M059J (cell line): ENCODE measurements around the gene ETV4. TPM values are rescaled to one million over a fixed set of nuclear protein-coding genes. Genes with fewer than 3 reads are reported as not detected.

Experiments
- DNase-seq: peaks from one replicate; pipeline ENCODE4 v3.0.0-alpha.2; 2012; ENCODE audit warnings: low read depth
- total RNA-seq: library from RNA; depleted of rRNA; stranded (reverse); fragments of >200 nt; shearing (Covaris generic); gene quantifications from 2 replicates; pipeline ENCODE4 v1.2.3, GENCODE V29; 2014; rRNA removed

Gene ETV4
- 4.2 and 6.9 TPM in 2 replicates for total RNA-seq

DNA sequence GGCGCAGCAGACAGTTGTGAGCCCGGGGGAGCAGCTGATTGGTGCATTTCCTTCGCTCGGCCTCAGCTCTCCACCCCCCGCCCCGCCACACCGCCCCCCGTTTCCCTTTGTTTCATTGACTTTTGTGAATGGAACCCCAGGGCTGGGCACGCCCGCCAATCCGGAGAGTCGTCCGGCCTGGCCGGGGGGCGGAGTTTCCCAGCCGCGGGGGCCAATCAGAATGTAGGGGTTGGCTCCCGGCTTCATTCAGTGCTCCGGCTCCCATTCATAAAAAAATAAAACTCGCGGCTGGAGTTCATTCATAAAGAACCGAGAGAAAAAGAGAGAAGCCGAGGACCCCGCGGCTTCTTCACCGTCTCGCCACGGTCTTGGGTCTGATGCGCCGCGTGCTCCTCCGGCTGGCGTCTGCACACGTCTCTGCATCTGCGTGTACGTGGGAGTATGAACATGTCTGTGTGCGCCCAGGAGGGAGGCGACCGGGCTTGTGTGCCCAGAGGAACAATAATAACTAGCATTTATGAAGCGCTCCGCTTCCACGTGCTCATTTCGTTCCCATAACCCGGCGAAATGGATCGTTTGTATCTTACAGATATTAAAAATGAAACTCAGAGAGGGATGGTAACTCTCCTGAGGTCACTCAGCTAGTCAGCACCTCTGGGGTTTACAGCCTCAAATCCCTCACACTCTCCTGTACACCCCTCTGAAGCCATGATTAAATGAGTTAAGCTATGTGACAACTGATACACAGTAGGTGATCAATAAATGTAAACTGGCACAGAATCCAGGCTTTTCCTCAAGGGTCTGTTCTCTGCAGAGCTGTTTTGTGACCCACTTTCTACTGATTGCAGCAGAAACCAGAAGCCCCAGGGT, at the start of gene ETV4:
ETV4 (minus strand) TSS at position 22 of the 870 bp plus-strand sequence. CDS start 723 bp downstream, outside the sequence.
- peak; percentile 93 for DNase-seq

DNA sequence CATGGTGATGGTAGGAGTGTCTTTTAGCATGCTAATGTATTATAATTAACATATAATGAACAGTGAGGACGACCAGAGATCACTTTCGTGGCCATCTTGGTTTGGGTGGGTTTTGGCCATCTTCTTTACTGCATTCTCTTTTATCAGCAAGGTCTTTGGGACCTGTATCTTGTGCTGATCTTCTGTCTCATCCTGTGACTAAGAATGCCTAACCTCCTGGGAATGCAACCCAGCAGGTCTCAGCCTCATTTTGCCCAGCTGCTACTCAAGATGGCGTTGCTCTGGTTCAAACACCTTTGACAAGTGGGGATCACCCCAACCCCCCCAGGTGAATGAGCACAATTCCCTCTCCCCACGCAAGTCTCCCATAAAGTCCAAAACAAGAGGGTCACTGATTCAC, 49.3 kb upstream of the ETV4 start:
- no peak for DNase-seq

DNA sequence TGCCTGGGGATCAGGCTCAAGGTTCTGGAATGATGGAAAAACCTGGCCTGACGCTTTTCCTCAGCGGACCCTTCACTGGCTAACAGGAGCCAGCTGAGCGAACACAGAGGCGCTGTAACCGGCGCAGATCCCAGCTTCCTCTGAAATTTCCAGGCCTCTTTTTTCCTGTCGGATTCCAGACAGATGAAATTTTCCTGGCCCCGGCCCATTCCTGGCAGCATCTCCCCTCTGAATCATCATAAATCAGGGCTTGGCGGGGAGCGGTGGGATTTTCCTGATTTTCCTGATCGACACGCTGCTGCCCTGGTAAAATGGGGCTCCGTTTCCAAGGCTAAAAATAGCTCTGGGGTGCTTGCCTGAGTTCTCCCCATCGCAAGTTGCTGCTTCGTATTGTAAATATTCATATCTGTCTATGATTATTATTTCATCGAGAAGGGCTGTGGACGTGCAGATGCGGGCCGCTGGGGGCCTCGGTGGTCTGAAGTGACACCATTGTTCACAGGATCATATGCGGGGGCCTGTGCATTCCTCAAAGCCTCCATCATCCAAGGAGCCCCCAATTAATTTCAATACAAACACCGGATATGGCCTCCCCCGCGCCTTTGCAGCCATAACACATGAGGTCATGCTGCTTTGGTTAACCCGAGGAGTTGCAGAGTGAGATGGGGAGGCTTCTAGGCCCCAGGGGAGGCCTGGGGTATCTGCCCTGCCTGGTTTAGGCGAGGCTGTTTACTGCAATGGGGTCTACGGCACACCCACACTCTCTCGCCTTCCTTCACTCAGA, 45.8 kb upstream of the ETV4 start:
- peak; percentile 59 for DNase-seq

DNA sequence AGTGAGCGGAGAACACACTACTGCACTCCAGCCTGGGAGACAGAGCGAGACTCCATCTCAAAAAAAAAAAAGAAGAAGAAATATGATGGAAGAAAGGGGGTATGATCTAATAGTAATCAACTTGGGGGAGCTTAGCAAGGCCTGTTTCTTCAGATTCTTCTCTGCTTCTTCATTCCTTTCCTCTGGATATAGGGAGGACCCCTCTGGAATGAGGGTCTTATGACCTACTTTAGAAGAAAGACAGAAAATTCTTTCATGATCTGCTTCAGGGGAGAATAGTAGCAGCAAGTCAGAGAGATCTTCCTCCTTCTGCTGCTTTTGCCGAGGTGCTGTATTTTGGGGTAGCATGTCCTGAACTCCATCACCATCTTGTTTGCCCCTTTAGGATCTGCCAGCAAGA, 44.9 kb upstream of the ETV4 start:
- DNase-seq = no peak

DNA sequence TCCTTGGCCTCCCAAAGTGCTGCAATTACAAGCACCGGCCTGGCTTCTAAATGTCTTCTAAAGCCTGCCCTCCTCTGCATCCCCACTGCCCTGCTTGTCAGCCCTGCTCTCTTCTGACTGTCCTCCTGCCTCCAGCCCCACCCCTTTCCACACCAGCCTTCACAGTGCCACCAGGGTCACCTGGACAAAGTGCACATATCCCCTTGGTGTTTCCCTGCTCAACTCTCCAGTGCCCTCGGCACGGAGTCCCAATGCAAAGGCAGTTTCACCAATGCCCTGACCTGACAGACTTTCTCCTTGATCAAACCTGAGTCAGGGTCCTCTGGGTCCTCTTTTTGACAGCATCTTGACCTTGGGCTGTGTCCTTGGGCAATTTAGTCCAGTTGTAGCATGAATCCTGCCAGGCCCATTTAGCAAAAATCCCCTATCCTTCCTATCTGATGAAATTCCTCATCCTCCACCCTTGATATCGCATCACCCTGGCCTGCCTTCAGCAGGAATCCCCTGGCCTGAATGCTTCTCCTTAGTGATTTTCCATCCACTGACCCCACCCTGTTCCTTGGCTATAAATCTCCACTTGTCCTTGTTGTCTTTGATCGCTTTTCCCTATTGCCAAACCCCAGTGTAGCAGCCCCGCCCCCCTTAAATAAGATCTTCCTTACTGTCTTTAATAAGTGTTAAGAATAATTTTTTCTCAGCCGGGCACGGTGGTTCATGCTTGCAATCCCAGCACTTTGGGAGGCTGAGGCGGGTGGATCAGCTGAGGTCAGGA, 42.7 kb upstream of the ETV4 start:
- DNase-seq = no peak

DNA sequence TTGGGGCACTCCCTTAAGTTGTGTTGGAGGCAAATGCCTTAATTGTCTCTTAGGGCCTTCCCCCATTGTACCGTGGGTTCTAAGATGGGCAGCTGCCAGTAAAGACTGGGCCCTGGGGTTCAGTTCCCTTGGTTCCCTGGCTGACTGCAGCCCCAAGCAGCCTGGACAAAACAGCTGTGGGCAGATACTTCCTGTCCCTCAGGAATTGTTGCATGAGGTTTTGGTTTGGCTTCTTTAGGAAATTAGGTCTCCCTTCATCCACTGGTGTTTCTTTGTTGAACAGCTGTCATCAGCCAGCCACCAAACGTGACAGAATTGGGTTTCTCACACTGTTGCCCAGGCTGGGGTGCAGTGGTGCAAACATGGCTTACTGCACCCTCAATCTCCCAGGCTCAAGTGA, 42.0 kb upstream of the ETV4 start:
- no peak for DNase-seq

DNA sequence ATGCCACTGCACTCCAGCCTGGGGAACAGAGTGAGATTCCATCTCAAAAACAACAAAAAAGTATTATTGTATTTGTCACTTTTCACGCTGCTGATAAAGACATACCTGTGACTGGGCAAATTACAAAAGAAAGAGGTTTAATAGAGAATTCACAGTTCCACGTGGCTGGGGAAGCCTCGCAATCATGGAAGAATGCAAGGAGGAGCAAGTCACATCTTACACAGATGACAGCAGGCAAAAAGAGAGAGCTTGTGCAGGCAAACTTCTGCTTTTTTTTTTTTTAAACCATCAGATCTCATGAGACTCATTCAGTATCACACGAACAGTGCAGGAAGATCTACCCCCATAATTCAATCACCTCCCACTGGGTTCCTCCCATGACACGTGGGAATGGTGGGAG, 41.5 kb upstream of the ETV4 start:
- DNase-seq = no peak

DNA sequence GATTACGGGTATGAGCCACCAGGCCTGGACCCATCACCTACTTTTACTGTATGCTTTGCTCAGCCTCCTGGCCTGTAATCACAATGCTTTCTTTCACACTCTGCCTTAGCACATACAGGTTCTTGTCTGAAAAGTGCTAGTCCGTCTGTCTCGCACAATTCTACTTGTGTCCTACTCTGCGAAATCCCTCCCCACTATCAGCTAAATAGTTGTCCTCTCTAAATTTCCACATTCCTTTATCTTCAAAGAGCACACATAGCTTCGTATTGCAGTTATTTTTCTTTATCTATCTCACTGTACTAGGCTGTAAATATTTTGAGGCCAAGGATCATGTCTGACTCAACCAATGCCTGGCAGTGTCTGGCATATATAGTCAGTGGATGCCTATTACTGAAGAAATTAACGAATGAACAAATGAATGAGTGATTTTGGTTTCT, 38.5 kb upstream of the ETV4 start:
- peak; percentile 32 for DNase-seq

DNA sequence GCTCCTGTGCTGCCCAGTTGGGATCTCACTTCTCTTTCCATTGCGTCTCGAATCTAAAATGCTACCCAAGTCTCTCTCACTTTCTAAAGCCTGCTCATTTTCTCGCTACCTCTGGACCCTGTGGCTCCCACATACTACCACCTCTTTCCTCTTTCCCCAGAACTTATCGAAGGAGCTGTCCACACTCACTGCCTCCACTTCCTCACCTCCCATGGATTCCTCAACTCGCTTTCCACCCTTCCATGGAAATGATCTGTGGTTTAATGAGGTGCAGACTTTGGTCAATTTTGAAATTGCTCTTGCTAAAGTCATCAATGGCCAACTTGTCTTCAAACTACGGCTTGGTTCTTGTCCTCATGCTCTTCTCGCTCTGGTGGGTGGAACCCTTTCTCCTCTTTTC, 37.2 kb upstream of the ETV4 start:
- DNase-seq = no peak

DNA sequence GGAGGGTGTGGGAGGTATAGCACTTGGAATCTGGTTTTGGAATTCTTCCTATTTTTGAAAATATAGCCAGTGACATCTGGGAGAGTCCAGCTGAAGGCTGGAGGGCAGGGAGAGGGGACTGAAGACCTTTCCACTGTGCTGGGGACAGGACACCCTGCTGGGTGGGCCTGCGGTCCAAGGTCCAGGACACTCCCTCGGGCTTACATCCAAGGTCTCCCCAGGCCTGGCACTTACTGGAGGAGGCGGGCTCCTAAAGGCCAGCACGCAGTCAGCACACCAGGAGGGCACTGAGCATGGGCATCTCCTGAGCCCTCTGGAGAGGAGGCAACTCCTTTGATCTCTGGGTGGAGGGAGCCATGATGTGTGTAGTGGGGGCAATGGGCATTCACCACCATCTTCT, 35.5 kb upstream of the ETV4 start:
- no peak for DNase-seq

DNA sequence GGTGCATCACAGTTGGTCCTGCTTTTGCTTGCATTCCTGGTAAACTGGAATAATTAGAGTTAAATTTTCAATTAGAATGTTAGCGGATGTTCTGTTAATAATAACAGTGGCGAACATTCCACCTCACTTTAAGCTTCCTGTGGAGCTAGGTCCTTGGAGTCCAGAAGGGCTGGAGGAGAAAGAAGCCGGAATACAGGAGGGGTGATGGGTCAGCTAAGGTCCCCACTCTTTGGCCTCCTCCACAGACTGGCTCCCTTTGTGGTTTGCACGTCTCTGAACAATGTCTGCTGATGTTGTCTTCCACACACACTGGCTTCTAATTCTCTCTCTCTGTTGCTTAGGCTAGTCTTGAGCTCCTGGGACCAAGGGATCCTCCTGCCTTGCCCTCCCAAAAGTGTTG, 35.0 kb upstream of the ETV4 start:
- DNase-seq = no peak

DNA sequence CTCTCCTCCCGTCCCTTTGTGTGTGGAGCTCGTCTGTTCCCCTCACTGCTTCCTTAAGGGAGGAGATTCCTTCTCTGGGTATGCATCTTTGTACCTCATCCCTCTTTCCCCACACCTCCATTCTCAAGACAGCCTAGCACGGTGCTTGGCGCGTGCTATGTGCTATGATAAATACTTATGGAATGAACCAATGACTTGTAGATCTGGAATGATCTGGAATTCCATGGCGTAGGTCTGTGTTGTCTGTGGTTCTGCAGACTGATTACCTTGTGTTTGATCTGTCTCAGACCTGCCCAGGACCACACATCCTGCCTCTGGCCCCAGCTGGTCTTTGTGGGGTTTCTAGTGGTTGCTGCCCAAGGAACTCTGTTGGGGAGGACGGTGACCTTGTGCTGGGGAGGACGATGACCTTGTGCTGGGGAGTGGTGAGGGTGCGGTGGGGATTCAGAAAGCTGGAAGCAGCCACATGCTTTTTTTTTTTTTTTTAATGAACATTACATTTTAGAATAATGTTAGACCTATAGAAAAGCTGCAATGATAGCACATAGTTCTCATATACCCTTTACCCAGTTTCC, 33.5 kb upstream of the ETV4 start:
- DNase-seq = peak; percentile 93

DNA sequence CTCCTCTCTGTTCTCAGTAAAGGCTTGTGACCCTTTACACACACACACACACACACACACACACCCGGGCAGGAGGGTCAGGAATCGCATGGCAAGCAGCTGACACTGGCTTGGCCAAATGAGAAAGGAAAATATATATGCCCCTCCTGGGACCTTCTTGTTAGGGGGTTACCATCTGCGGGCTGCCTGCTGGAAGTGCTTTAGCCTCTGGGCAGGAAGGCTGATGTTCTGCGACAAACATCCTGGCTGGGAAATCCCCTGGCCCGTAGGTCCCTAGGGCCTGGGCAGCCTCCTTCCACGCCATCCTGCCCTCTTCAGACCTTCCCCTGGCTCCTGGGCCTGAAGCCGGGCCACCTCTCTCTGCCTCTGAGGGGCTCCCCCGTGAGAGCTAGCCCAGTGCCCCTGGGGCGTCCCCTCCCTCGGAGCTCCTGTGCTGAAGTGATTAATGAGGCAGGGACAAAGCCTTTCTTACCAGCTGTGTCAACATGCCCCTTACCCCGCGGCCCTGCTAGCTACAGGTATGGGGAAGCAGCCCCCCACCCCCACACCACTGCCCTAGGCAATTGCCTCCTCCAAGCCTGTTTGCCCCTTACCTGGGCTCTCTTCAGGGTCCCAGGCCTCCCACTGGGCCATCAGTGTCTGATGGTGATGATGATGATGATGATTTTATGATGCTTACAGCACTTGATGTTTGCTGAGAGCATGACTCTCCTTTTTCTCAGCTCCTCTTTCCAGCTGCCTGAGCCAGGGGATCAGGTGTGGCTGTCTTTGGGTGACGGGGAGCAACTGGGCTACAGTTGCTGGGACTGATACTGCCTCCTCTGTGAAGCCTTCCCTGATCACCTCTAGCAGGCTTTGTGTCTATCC, 32.8 kb upstream of the ETV4 start:
- peak; percentile 85 for DNase-seq

DNA sequence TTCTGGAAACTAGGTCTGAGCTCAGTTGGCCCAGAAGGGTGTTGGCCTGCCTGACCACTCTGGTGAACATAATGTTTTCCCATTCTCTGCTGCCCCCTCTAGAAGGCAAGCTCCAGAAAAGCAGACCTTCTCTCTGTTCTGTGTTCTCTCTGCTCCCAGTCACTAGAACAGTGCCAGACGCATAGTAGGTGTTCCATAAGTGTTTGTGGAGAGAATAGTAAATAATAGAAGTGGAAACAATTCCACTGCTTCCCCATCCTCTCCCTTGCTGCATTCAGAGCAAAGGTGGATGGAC, 32.2 kb upstream of the ETV4 start:
- no peak for DNase-seq

DNA sequence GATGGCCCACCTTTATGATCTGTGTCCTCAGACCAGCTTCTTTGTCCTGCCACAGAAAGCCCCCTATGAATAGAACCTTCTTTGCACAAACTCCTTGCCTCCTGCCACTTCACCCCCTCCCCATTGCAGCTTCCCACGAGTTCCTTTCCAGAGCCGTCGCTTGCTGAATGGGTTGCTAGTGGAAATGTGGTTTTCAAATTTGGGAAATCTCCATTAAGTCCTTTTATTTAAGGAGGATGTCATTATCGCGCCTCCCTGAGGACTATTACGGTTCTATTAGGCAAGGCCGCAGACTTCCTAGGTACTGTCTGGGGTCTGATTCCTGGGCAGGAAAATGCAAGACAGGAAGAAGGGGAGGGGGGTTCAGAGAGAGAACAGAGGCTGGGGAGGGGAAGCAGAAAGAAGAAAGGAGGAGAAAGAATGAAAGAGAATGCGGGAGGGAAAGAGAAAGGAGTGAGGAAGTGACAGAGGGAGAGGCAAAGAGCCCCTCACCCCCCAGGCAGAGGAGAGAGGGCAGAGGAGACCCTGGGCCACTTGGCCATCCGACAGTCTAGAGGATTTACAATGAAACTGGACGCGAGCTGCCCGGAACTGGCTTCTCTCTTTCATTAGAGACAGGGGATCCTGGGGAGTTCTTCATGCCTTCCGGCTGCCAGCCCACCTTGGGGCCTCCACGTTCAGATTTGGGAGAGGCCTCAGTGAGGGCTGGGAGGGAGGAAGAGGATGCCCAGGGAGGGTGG, 31.7 kb upstream of the ETV4 start:
- DNase-seq = no peak

DNA sequence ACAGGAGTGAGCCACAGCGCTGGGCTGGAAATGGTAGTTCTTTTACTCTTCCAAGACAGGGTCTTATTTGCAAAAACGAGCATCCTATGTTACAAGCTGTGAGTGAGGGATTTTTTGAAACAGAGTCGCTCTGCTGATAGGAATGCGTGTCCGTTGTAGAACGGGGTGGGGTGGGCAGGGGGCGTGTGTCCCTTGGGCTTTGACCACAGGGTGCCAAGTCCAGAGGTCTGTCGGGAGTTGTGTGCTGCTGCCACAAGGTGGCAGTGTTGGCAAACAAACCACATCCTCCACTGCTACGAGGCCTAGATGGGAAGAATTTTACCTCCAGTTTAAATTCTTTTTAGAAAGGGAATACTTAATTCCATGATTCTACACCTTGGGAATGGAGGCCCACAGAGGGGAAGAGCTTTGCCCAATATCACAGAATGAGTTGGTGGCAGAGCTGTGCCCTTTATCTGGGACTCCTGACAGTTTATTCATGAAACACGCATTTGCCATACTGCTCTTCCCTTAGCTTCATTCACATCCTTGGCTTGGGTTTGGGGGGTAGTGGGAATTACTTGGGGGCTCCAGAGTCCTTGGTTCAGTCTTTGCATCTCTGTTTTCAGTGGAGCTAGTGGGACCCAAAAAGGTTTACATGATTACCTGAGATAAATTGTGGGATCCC, 30.6 kb upstream of the ETV4 start:
- peak; percentile 69 for DNase-seq

DNA sequence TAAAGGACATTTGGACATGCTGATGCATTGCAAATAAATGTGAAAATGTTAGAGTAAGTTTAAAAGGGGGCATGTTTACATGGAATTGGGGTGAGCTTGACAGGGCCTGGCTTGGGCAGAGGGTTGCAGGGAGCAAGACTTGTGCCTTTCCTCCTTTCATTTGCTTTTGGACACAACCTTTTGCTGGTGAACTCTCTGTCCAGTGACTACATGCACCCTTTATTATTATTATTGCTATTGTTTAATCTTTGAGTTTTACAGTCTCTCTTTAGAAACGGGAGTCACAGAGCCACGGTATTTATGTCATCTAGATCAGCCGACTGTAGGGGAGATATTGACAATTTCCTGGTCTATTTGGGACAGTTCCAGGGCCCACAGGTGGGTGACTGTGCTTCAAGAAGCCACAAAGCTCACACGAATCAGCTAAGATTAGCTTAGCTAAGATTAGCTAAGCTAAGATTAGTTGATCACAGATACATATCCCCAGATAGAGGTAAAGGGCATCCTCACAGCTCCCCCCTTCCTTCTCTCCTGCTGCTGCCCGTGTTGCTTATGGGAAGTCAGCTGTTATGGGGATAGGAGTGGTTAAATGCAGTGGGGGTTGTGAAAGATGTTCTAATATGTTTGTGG, 28.9 kb upstream of the ETV4 start:
- no peak for DNase-seq

DNA sequence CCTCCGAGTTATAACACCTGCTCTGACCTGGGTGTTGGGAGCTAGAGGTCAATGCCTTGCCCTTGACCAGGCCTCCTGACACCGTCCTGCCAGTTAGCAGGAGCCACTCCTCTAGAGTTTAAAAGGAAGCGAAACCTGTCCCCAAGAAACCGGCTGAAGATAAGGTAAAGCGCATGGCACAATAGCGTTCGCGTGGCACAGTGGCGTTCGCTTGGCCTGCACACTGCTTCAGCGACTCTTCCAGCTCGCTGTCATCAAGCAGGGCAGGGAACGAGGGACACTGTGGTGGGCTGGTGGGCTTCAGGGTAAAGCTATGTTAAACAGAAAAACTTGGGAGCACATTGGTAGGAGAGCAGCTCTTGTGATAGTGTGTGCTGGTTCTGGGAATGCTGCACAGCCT, 28.2 kb upstream of the ETV4 start:
- DNase-seq = no peak

DNA sequence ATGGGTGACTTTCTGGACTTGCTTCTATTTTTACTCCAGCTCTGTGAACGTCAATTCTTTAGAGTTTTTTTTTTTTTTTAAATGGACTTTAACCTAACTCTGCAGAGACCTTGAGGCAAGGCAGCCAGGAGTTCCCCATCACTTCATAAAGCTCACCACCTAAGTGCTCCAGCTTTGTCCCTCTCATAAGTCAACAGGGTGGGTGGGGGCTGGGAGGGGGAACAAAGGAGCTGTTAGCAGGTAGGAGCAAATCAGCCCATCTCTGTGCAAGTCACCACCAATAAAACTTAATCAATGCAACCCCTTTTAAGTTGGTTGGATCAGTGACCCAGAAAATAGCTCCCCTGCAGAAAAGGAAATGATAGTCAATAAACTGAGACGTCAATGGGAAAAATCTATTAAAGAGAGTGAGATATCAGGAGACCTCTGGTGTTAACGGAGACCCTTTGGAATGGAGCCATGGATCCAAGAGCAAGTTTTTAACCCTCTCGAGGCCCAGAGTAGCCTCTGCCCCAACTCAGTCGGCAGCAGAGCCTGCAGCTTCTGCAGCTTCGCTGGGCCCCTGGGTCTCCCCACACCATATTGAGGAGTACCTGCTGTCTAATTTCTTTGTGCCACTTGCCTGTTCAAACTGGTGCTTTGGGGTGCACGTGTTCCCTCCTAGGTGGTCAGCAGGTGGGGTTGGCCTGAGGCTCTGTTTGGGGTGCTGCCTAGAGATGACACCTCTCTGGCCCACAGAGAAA, 27.6 kb upstream of the ETV4 start:
- DNase-seq = no peak
